Neural cell (in vitro differentiated cells): ENCODE measurements around the gene NRCAM.

ENCODE experiments used
- CTCF ChIP-seq: fragments of 450-650 bp; IDR thresholded peaks from 2 replicates; pipeline ENCODE4 v1.5.1; 2014; ENCODE audit warnings: antibody characterized with exemption, mild to moderate bottlenecking, moderate library complexity; ENCODE audit not compliant: poor library complexity, severe bottlenecking
- EP300 ChIP-seq: fragments of 450-650 bp; conservative IDR thresholded peaks from 2 replicates; pipeline ENCODE4 v1.6.1; 2014; ENCODE audit warnings: antibody characterized with exemption, mild to moderate bottlenecking, moderate library complexity; ENCODE audit not compliant: poor library complexity, severe bottlenecking
- MXI1 ChIP-seq: fragments of 450-650 bp; conservative IDR thresholded peaks from 2 replicates; pipeline ENCODE4 v1.6.1; 2014; ENCODE audit warnings: antibody characterized with exemption, mild to moderate bottlenecking; ENCODE audit not compliant: poor library complexity, severe bottlenecking
- POLR2AphosphoS5 ChIP-seq: IDR thresholded peaks from 2 replicates; pipeline ENCODE4 v1.6.1; 2012
- RAD21 ChIP-seq: fragments of 450-650 bp; conservative IDR thresholded peaks from 2 replicates; pipeline ENCODE4 v1.6.1; 2014; ENCODE audit warnings: antibody characterized with exemption, mild to moderate bottlenecking, moderate library complexity
- REST ChIP-seq: IDR thresholded peaks from 2 replicates; pipeline ENCODE4 v1.6.1; 2012; ENCODE audit warnings: borderline replicate concordance
- SMC3 ChIP-seq: fragments of 450-650 bp; conservative IDR thresholded peaks from 2 replicates; pipeline ENCODE4 v1.6.1; 2014; ENCODE audit warnings: antibody characterized with exemption, mild to moderate bottlenecking, moderate library complexity; ENCODE audit not compliant: poor library complexity

- TF ChIP-seq EP300, result no peak
- TF ChIP-seq POLR2AphosphoS5, result no peak
- no peak for TF ChIP-seq CTCF
- TF ChIP-seq MXI1, result no peak
- no peak for TF ChIP-seq SMC3
- TF ChIP-seq REST, result no peak
- no peak for TF ChIP-seq RAD21
These were observed 289.5 kb downstream of the NRCAM start for GRCh38 chr7:108166687-108167086.
